H9 (cell line): ENCODE results near the gene TBC1D4. TPM values are rescaled to one million over a fixed set of nuclear protein-coding genes. Genes with fewer than 3 reads are reported as not detected.

ENCODE experiments used
- DNase-seq: peaks from one replicate; pipeline ENCODE4 v3.0.0-alpha.2; 2017
- H2AFZ ChIP-seq: one replicate; pipeline ENCODE4 v1.6.1; 2013; ENCODE audit warnings: mild to moderate bottlenecking, low read length, control low read depth, moderate library complexity
- H2AK5ac ChIP-seq: 2 replicates; pipeline ENCODE4 v1.6.1; 2013; ENCODE audit warnings: low read length, control low read depth, mixed read lengths; ENCODE audit not compliant: insufficient read length
- H2BK120ac ChIP-seq: one replicate; pipeline ENCODE4 v1.6.1; 2013; ENCODE audit warnings: low read depth, mild to moderate bottlenecking, low read length, control low read depth, inconsistent platforms; ENCODE audit not compliant: poor library complexity, severe bottlenecking
- H2BK12ac ChIP-seq: 2 replicates; pipeline ENCODE4 v1.6.1; 2013; ENCODE audit warnings: low read length, control low read depth, mixed read lengths, low read depth; ENCODE audit not compliant: insufficient read length
- H2BK15ac ChIP-seq: 2 replicates; pipeline ENCODE4 v1.6.1; 2013; ENCODE audit warnings: low read depth, low read length, control low read depth
- H2BK20ac ChIP-seq: one replicate; pipeline ENCODE4 v1.6.1; 2013; ENCODE audit warnings: low read depth, mild to moderate bottlenecking, low read length, control low read depth, inconsistent platforms; ENCODE audit not compliant: poor library complexity, severe bottlenecking
- H2BK5ac ChIP-seq: 2 replicates; pipeline ENCODE4 v1.6.1; 2013; ENCODE audit warnings: low read length, control low read depth, mixed read lengths; ENCODE audit not compliant: insufficient read length
- H3K14ac ChIP-seq: 2 replicates; pipeline ENCODE4 v1.6.1; 2013; ENCODE audit warnings: low read length, control low read depth; ENCODE audit not compliant: insufficient read depth
- H3K18ac ChIP-seq: 2 replicates; pipeline ENCODE4 v1.6.1; 2013; ENCODE audit warnings: low read depth, mild to moderate bottlenecking, mixed read lengths, low read length, control low read depth; ENCODE audit not compliant: insufficient read length
- H3K23ac ChIP-seq: 2 replicates; pipeline ENCODE4 v1.6.1; 2013; ENCODE audit warnings: low read length, control low read depth, mixed read lengths, low read depth; ENCODE audit not compliant: insufficient read length
- H3K23me2 ChIP-seq: 2 replicates; pipeline ENCODE4 v1.6.1; 2013; ENCODE audit warnings: low read depth, mild to moderate bottlenecking, mixed read lengths, low read length, control low read depth; ENCODE audit not compliant: insufficient read length, poor library complexity, severe bottlenecking
- H3K27ac ChIP-seq: 2 replicates; pipeline ENCODE4 v1.5.1; 2013; ENCODE audit warnings: low read length, control low read depth, mixed read lengths, low read depth; ENCODE audit not compliant: insufficient read length
- H3K27me3 ChIP-seq: 2 replicates; pipeline ENCODE4 v1.6.1; 2013; ENCODE audit warnings: low read length, control low read depth, inconsistent platforms; ENCODE audit not compliant: insufficient read depth
- H3K4ac ChIP-seq: 2 replicates; pipeline ENCODE4 v1.6.1; 2013; ENCODE audit warnings: low read depth, mild to moderate bottlenecking, control low read depth, inconsistent platforms, low read length, moderate library complexity
- H3K4me1 ChIP-seq: 2 replicates; pipeline ENCODE4 v1.6.1; 2013; ENCODE audit warnings: low read length, control low read depth, inconsistent platforms; ENCODE audit not compliant: insufficient read depth
- H3K4me2 ChIP-seq: 2 replicates; pipeline ENCODE4 v1.6.1; 2013; ENCODE audit warnings: low read length, control low read depth, mixed read lengths; ENCODE audit not compliant: insufficient read length, insufficient read depth
- H3K56ac ChIP-seq: 2 replicates; pipeline ENCODE4 v1.6.1; 2013; ENCODE audit warnings: low read depth, mild to moderate bottlenecking, mixed read lengths, low read length, control low read depth; ENCODE audit not compliant: insufficient read length
- H3K79me1 ChIP-seq: 2 replicates; pipeline ENCODE4 v1.6.1; 2013; ENCODE audit warnings: low read depth, mild to moderate bottlenecking, moderate library complexity, low read length, control low read depth, inconsistent platforms; ENCODE audit not compliant: insufficient read depth, poor library complexity, severe bottlenecking
- H3K79me2 ChIP-seq: 2 replicates; pipeline ENCODE4 v1.6.1; 2013; ENCODE audit warnings: low read length, control low read depth, inconsistent platforms; ENCODE audit not compliant: insufficient read depth
- H3K9ac ChIP-seq: 2 replicates; pipeline ENCODE4 v1.6.1; 2013; ENCODE audit warnings: low read length, control low read depth, mixed read lengths; ENCODE audit not compliant: insufficient read length; ENCODE audit errors: extremely low read depth
- H3K9me3 ChIP-seq: one replicate; pipeline ENCODE4 v1.6.1; 2013; ENCODE audit warnings: low read depth, low read length, inconsistent platforms; ENCODE audit not compliant: control insufficient read depth
- H3T11ph ChIP-seq: one replicate; pipeline ENCODE4 v1.6.1; 2013; ENCODE audit warnings: mild to moderate bottlenecking, low read length, control low read depth, inconsistent platforms
- H4K20me1 ChIP-seq: one replicate; pipeline ENCODE4 v1.6.1; 2013; ENCODE audit not compliant: control insufficient read depth, insufficient read length, insufficient read depth
- H4K5ac ChIP-seq: 2 replicates; pipeline ENCODE4 v1.6.1; 2013; ENCODE audit warnings: low read depth, mild to moderate bottlenecking, mixed read lengths, low read length, control low read depth; ENCODE audit not compliant: insufficient read length
- H4K8ac ChIP-seq: replicated peaks from 2 replicates; pipeline ENCODE4 v1.6.1; 2013; ENCODE audit warnings: low read length, control low read depth, mixed read lengths, low read depth; ENCODE audit not compliant: insufficient read length
- H4K91ac ChIP-seq: 2 replicates; pipeline ENCODE4 v1.6.1; 2013; ENCODE audit warnings: low read depth, mild to moderate bottlenecking, moderate library complexity, mixed read lengths, low read length, control low read depth; ENCODE audit not compliant: insufficient read length
- H3K27ac Mint-ChIP-seq, 3 experiments: 2 replicates in 2 of 3; 3 replicates in 1 of 3; pipeline ENCODE4 v1.8.0; 2020 to 2021; ENCODE audit warnings: mixed read lengths in 3 of 3, mild to moderate bottlenecking in 1 of 3, moderate library complexity in 1 of 3
- H3K27me3 Mint-ChIP-seq: 2 replicates; pipeline ENCODE4 v1.8.0; 2021; ENCODE audit warnings: low read depth, mild to moderate bottlenecking, moderate library complexity, mixed read lengths
- H3K36me3 Mint-ChIP-seq, 3 experiments: 2 replicates in 2 of 3; 3 replicates in 1 of 3; pipeline ENCODE4 v1.8.0; 2020 to 2021; ENCODE audit warnings: low read depth in 3 of 3, mixed read lengths in 3 of 3; ENCODE audit not compliant: insufficient read depth in 1 of 3
- H3K4me1 Mint-ChIP-seq, 2 experiments: 2 replicates each; pipeline ENCODE4 v1.8.0; 2020; ENCODE audit warnings: mixed read lengths in 2 of 2
- H3K4me3 Mint-ChIP-seq, 2 experiments: 2 replicates in 1 of 2; 3 replicates in 1 of 2; pipeline ENCODE4 v1.8.0; 2020 to 2021; ENCODE audit warnings: mild to moderate bottlenecking in 2 of 2, mixed read lengths in 2 of 2, moderate library complexity in 1 of 2
- H3K9me3 Mint-ChIP-seq, 2 experiments: 2 replicates in 1 of 2; 3 replicates in 1 of 2; pipeline ENCODE4 v1.8.0; 2020; ENCODE audit warnings: mild to moderate bottlenecking in 2 of 2, mixed read lengths in 2 of 2, moderate library complexity in 1 of 2
- WGBS: extraction: QIAGEN DNeasy Blood & Tissue Kit; methylation state at CpG from one replicate; pipeline ENCODE4 v1.1.7; 2013; ENCODE audit warnings: missing lambda C conversion rate, low lambda C conversion rate, mixed read lengths; ENCODE audit not compliant: insufficient read length; ENCODE audit errors: extremely low coverage; 5-methylcytosine and 5-hydroxymethylcytosine counted together
- total RNA-seq: library from RNA; stranded (reverse); gene quantifications from 2 replicates; pipeline ENCODE4 v1.2.1, GENCODE V29; 2021
- TF ChIP-seq, protein P1 (sequence below): fragments of 200-600 bp; sonication (generic); conservative IDR thresholded peaks from 3 replicates; pipeline ENCODE4 v1.8.0; 2021; ENCODE audit warnings: antibody characterized with exemption, mild to moderate bottlenecking

The TBC1D4 gene
- total RNA-seq, 1 experiment from 2014 or later, result 10.5 TPM

DNA sequence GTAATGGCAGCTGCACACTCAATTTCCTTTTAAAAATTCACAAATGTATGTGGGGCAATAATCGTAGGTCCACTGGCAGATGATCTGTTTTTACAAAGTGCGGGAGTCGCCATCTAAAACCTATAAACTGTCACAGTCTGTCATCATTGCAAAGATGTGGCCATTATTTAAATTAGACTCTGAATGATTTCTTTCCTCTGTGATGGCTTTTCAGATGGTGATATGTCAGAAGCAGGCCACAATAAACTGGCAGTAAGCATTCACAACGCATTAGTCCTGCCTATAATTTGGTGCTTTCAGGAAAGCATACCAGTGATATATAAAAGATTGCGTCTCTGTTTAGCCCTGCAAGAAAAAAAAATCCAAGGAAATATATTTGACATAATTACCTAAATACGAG is 226.8 kb downstream of the TBC1D4 start:
- H2BK12ac ChIP-seq, result no peak overlapping the region
- H3K4ac ChIP-seq, result no peak overlapping the region
- no peaks in the 10 kb centered on the region for H3K9me3 ChIP-seq
- no peak overlapping the region for H3K27ac Mint-ChIP-seq
- H3K14ac ChIP-seq, result no peak overlapping the region
- H2AK5ac ChIP-seq, result no peak overlapping the region
- no peak overlapping the region for H3K4me3 Mint-ChIP-seq
- no peak overlapping the region for H3K23ac ChIP-seq
- H3K27me3 ChIP-seq, result no peaks in the 10 kb centered on the region
- no peaks in the 10 kb centered on the region for H3K4me1 ChIP-seq
- H2BK5ac ChIP-seq, result no peak overlapping the region
- no peak overlapping the region for H4K5ac ChIP-seq
- no peaks in the 10 kb centered on the region for H3K36me3 Mint-ChIP-seq
- H3K9me3 Mint-ChIP-seq, result no peaks in the 10 kb centered on the region
- no peaks in the 10 kb centered on the region for H3K79me2 ChIP-seq
- H3K23me2 ChIP-seq, result no peaks in the 10 kb centered on the region
- H4K8ac ChIP-seq, result no peak overlapping the region
- H3K4me1 Mint-ChIP-seq, result no peaks in the 10 kb centered on the region
- no peak for DNase-seq
- no peaks in the 10 kb centered on the region for H3K79me1 ChIP-seq
- TF ChIP-seq, protein P1, sequence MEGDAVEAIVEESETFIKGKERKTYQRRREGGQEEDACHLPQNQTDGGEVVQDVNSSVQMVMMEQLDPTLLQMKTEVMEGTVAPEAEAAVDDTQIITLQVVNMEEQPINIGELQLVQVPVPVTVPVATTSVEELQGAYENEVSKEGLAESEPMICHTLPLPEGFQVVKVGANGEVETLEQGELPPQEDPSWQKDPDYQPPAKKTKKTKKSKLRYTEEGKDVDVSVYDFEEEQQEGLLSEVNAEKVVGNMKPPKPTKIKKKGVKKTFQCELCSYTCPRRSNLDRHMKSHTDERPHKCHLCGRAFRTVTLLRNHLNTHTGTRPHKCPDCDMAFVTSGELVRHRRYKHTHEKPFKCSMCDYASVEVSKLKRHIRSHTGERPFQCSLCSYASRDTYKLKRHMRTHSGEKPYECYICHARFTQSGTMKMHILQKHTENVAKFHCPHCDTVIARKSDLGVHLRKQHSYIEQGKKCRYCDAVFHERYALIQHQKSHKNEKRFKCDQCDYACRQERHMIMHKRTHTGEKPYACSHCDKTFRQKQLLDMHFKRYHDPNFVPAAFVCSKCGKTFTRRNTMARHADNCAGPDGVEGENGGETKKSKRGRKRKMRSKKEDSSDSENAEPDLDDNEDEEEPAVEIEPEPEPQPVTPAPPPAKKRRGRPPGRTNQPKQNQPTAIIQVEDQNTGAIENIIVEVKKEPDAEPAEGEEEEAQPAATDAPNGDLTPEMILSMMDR, result no peak
- H3T11ph ChIP-seq, result no peak overlapping the region
- no peak overlapping the region for H2BK20ac ChIP-seq
- no peak overlapping the region for H4K91ac ChIP-seq
- no CpG with 5 or more reads among the region's 6 CpGs for WGBS
- no peak overlapping the region for H3K9ac ChIP-seq
- H2BK15ac ChIP-seq, result no peak overlapping the region
- H3K18ac ChIP-seq, result no peak overlapping the region
- no peak overlapping the region for H3K56ac ChIP-seq
- H2AFZ ChIP-seq, result no peak overlapping the region
- no peak overlapping the region for H3K27ac ChIP-seq
- H3K4me2 ChIP-seq, result no peak overlapping the region
- H2BK120ac ChIP-seq, result no peak overlapping the region
- H4K20me1 ChIP-seq, result no peaks in the 10 kb centered on the region
- H3K27me3 Mint-ChIP-seq, result no peaks in the 10 kb centered on the region
